A549 treated with AZD9567 at 1 μM for 4 hours (cell line): ENCODE results near the gene DCLK2. TPM values are rescaled to one million over a fixed set of nuclear protein-coding genes. Genes with fewer than 3 reads are reported as not detected.

Experiments
- total RNA-seq: library from RNA; stranded (reverse); fragments of 200-300 nt; extraction: Qiagen RNA extraction; gene quantifications from 5 replicates; pipeline ENCODE4 v1.2.3, GENCODE V29; 2022; ENCODE audit not compliant: insufficient read depth

The DCLK2 gene
- total RNA-seq = 7.5 to 10.3 TPM (median 8.3 TPM) in 5 replicates

DNA sequence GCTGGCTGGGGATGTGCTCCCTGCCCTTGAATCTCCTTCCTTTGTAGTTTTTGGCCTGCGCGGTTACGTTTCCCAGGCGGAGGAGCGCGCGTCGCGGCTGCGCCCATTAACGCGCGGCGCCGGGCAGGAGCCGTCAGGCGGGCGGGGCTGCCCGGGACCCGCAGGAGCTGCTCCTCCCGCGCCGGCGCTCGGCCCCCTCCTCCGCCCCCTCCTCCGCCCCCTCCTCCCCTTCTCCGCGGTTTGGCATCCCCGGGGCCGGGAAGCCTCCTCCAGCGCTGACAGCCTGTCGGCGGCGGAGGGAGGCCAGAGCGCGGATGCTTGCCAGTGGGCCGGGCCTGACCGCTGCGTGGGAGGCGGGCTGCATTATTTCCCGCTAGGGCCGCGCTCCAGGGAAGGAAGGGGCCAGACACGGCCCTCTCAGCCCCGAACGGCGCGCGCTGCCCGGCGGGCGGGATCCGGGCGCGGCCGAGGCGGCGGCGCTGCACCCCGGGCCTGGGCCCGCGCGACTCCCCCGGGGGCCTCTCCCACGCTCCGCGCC is at the start of gene DCLK2:
DCLK2 (plus strand) TSS at position 405 of the 538 bp plus-strand sequence. CDS start 583 bp downstream, outside the sequence.

